Thoracic aorta (tissue), 2 donors: ENCODE measurements around the gene ELF1. TPM values are rescaled to one million over a fixed set of nuclear protein-coding genes. Genes with fewer than 3 reads are reported as not detected.
"Not testable (repeated sequence)": the region's sequence is repeated elsewhere in the genome, so short reads cannot be mapped to it uniquely, and the experiment has no call there.

ENCODE experiments used
- ATAC-seq: fragments of 150-250 bp; one replicate; pipeline ENCODE4 v1.8.0; 2017; ENCODE audit warnings: low read depth; ENCODE audit not compliant: insufficient number of reproducible peaks, low FRiP score
- DNase-seq: peaks from one replicate; pipeline ENCODE4 v3.0.0-alpha.2; 2020; ENCODE audit warnings: low spot score
- H3K27ac ChIP-seq, 2 donors: fragments of 200-600 bp; sonication (generic); 1 replicate in 1 of 2; 2 replicates in 1 of 2; pipeline ENCODE4 v1.5.1; 2016; ENCODE audit warnings: mild to moderate bottlenecking in 2 of 2, moderate library complexity in 2 of 2
- H3K27me3 ChIP-seq: fragments of 200-600 bp; sonication (generic); replicated peaks from 2 replicates; pipeline ENCODE4 v1.6.0; 2016; ENCODE audit warnings: mild to moderate bottlenecking; ENCODE audit not compliant: insufficient read depth
- H3K36me3 ChIP-seq: fragments of 200-600 bp; sonication (generic); one replicate; pipeline ENCODE4 v1.5.1; 2016
- H3K4me1 ChIP-seq, 2 donors: fragments of 200-600 bp; sonication (generic); 1 replicate in 1 of 2; 2 replicates in 1 of 2; pipeline versions ENCODE4 v1.5.1 to v1.6.0; 2016; ENCODE audit warnings: low read depth in 2 of 2, mild to moderate bottlenecking in 1 of 2; ENCODE audit not compliant: control insufficient read depth in 1 of 2
- H3K4me3 ChIP-seq: fragments of 200-600 bp; sonication (generic); 2 replicates; pipeline ENCODE4 v1.5.1; 2016; ENCODE audit warnings: mild to moderate bottlenecking
- H3K9me3 ChIP-seq: fragments of 200-600 bp; sonication (generic); 2 replicates; pipeline ENCODE4 v1.5.1; 2016
- total RNA-seq, 2 donors: library from RNA; depleted of rRNA; stranded (reverse); fragments of >200 nt; gene quantifications; one replicate each; pipeline versions ENCODE4 v1.1.0 to v1.2.3, GENCODE V29; 2016
- TF ChIP-seq, protein P1 (sequence below): fragments of 200-600 bp; sonication (generic); IDR thresholded peaks from one replicate; pipeline ENCODE4 v1.5.1; 2019; ENCODE audit warnings: antibody characterized with exemption

The ELF1 gene
- total RNA-seq, 2 donors from 2014 or later, result 54.7 to 99.9 TPM

DNA sequence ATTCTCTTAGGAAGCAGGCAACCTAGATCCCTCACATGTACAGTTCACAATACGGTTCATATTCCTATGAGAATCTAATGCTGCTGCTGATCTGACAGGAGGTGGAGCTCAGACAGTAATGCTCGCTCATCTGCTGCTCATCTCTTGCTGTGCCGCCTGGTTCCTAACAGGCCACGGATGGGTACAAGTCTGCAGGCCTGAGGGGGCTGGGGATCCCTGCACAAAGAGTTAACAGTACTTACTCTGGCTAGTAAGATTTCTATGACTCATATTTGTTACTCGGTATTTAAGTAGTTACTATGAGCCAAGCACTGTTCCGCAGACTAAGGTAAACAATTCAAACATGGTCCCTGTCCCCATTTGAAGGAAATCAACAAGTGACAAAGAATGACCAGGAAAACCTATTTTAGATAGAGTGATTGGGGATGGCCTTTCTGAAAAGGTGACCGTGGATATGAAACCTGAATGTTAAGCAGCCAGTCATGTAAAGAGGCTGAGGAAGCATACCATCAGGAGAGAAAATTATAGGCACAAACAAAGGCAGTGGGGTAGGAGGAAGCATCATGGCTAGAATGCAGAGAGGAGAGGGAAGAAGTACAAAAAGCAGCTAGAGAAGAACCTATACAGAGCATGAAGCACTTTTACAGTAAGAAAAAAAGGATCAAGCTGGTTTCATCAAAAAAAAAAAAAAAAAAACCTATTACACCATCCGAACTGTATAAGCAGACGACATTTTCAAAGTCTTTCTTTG, 21.6 kb upstream of the ELF1 start:
- ATAC-seq (no peak), DNase-seq (no peak)
- TF ChIP-seq, protein P1, sequence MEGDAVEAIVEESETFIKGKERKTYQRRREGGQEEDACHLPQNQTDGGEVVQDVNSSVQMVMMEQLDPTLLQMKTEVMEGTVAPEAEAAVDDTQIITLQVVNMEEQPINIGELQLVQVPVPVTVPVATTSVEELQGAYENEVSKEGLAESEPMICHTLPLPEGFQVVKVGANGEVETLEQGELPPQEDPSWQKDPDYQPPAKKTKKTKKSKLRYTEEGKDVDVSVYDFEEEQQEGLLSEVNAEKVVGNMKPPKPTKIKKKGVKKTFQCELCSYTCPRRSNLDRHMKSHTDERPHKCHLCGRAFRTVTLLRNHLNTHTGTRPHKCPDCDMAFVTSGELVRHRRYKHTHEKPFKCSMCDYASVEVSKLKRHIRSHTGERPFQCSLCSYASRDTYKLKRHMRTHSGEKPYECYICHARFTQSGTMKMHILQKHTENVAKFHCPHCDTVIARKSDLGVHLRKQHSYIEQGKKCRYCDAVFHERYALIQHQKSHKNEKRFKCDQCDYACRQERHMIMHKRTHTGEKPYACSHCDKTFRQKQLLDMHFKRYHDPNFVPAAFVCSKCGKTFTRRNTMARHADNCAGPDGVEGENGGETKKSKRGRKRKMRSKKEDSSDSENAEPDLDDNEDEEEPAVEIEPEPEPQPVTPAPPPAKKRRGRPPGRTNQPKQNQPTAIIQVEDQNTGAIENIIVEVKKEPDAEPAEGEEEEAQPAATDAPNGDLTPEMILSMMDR, result no peak
- Histone ChIP-seq H3K36me3 (no peaks in the 10 kb centered on the region), H3K27me3 (no peaks in the 10 kb centered on the region), H3K9me3 (no peaks in the 10 kb centered on the region), H3K4me1 (peaks cover 5 to 20% of the 10 kb centered on the region in 2 donors), H3K4me3 (no peak overlapping the region), H3K27ac (no peak overlapping the region)

DNA sequence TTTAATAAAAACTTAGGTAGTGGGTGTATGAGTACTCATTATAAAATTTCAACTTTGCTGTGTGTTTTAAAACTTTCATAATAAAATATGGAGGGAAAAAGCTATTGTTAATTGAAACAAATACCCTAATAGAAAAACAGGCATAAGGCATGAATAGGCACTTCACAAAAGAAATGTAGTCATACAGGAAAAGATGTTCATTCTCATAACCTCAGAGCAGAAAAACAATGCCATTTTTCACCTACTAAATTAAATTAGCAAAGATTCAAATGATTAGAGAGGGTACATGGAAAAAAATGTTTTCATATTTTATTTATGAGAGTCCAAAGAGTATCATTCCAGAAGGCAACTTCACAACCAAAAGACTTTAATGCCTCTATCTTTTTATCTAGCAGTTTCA, 20.6 kb upstream of the ELF1 start:
- no peak overlapping the region for H3K27ac ChIP-seq
- TF ChIP-seq, protein P1, result no peak
- DNase-seq (no peak), ATAC-seq (no peak)
- H3K4me3 ChIP-seq, result no peak overlapping the region
- no peaks in the 10 kb centered on the region for H3K27me3 ChIP-seq
- no peaks in the 10 kb centered on the region for H3K36me3 ChIP-seq
- peaks cover 8 to 20% of the 10 kb centered on the region in 2 donors for H3K4me1 ChIP-seq
- H3K9me3 ChIP-seq, result no peaks in the 10 kb centered on the region

DNA sequence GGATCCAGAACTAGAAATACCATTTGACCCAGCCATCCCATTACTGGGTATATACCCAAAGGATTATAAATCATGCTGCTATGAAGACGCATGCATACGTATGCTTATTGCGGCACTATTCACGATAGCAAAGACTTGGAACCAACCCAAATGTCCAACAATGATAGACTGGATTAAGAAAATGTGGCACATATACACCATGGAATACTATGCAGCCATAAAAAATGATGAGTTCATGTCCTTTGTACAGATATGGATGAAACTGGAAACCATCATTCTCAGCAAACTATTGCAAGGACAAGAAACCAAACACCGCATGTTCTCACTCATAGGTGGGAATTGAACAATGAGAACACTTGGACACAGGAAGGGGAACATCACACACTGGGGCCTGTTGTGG, 17.4 kb upstream of the ELF1 start:
- not testable (repeated sequence) for ATAC-seq, H3K9me3 ChIP-seq, H3K4me3 ChIP-seq, H3K36me3 ChIP-seq, H3K27me3 ChIP-seq, H3K27ac ChIP-seq, DNase-seq
- H3K4me1 ChIP-seq, result peaks cover 9 to 36% of the 10 kb centered on the region in 2 donors

DNA sequence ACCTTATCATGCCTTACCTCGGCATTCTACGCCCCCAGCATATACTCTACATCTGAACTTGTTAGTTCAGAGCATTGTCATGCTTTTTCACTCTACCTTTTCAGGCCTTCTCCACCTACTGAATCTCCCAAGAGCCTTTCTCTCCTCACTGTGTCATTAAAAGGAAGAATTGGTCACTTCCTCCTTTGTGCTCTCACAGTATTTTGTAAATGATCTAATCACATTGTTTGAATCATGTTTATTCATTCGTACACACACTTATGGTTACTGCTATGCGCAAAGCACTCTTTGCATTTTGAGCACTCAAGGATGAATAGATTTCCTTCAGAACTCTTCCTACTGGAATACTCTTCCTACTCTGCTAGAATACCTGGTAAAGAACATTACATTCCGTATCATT, 15.8 kb upstream of the ELF1 start:
- H3K36me3 ChIP-seq, result no peaks in the 10 kb centered on the region
- H3K27me3 ChIP-seq, result no peaks in the 10 kb centered on the region
- H3K4me1 ChIP-seq, result peaks cover 8 to 33% of the 10 kb centered on the region in 2 donors
- TF ChIP-seq, protein P1, result no peak
- no peaks in the 10 kb centered on the region for H3K9me3 ChIP-seq
- ATAC-seq, result no peak
- H3K27ac ChIP-seq, result no peak overlapping the region
- DNase-seq, result no peak
- H3K4me3 ChIP-seq, result no peak overlapping the region

DNA sequence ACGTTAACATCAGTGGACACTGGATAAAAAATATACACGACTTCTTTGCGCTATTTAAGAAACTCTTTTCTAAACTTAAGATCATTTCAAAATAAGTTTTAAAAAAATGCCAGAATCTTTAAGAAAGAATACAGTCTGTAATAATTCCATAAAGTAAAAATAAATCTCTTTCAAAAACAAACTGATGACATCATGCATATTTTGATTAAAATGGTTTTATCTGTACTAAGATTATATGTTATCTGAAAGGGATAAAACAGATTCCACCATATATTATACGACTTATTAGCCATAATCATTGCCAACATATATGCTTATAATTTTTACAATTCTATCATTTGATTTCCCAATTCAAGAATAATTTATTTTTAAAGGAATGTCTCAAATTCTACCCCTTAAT, 15.3 kb upstream of the ELF1 start:
- no peak for ATAC-seq

More for the DNA sequence above, 15.3 kb upstream of the ELF1 start:
- Histone ChIP-seq H3K4me3 (no peak overlapping the region), H3K9me3 (no peaks in the 10 kb centered on the region), H3K27ac (no peak overlapping the region), H3K27me3 (no peaks in the 10 kb centered on the region), H3K36me3 (no peaks in the 10 kb centered on the region), H3K4me1 (peaks cover 4 to 28% of the 10 kb centered on the region in 2 donors)
- no peak for DNase-seq
- TF ChIP-seq, protein P1, result no peak
